Ishikawa (cell line): Measurements from ENCODE around the gene AGO4.

Source experiments
- CEBPB ChIP-seq: IDR thresholded peaks from 2 replicates; pipeline ENCODE4 v1.6.1; 2012
- CREB1 ChIP-seq: IDR thresholded peaks from 2 replicates; pipeline ENCODE4 v1.6.1; 2012; ENCODE audit warnings: low read depth
- EGR1 ChIP-seq: IDR thresholded peaks from 2 replicates; pipeline ENCODE4 v1.6.1; 2012
- EP300 ChIP-seq: IDR thresholded peaks from 2 replicates; pipeline ENCODE4 v1.6.1; 2012; ENCODE audit warnings: borderline replicate concordance
- FOXM1 ChIP-seq: IDR thresholded peaks from 2 replicates; pipeline ENCODE4 v1.6.1; 2012; ENCODE audit warnings: low read depth, borderline replicate concordance
- MAX ChIP-seq: IDR thresholded peaks from 2 replicates; pipeline ENCODE4 v1.6.1; 2012
- NFIC ChIP-seq: IDR thresholded peaks from 2 replicates; pipeline ENCODE4 v1.6.1; 2012
- RAD21 ChIP-seq: IDR thresholded peaks from 2 replicates; pipeline ENCODE4 v1.6.1; 2012; ENCODE audit warnings: low read depth
- REST ChIP-seq: IDR thresholded peaks from 2 replicates; pipeline ENCODE4 v1.6.1; 2012; ENCODE audit warnings: low read depth, mild to moderate bottlenecking
- TAF1 ChIP-seq: IDR thresholded peaks from 2 replicates; pipeline ENCODE4 v1.6.1; 2012; ENCODE audit warnings: low read depth, mild to moderate bottlenecking
- TCF12 ChIP-seq: IDR thresholded peaks from 2 replicates; pipeline ENCODE4 v1.6.1; 2012; ENCODE audit warnings: low read depth
- TEAD4 ChIP-seq: IDR thresholded peaks from 2 replicates; pipeline ENCODE4 v1.6.1; 2012
- USF1 ChIP-seq: IDR thresholded peaks from 2 replicates; pipeline ENCODE4 v1.6.1; 2012
- YY1 ChIP-seq: IDR thresholded peaks from 2 replicates; pipeline ENCODE4 v1.6.1; 2012; ENCODE audit warnings: low read depth
- ZBTB7A ChIP-seq: IDR thresholded peaks from 2 replicates; pipeline ENCODE4 v1.6.1; 2012; ENCODE audit warnings: low read depth

The AGO4 gene

GRCh38 chr1:35870651-35871309, 63.0 kb downstream of the AGO4 start:
- no peak for TF ChIP-seq TCF12
- no peak for TF ChIP-seq TAF1
- TF ChIP-seq YY1, result no peak
- no peak for TF ChIP-seq RAD21
- no peak for TF ChIP-seq CEBPB
- no peak for TF ChIP-seq TEAD4
- no peak for TF ChIP-seq EP300
- no peak for TF ChIP-seq CREB1
- TF ChIP-seq EGR1, result no peak
- no peak for TF ChIP-seq FOXM1
- TF ChIP-seq NFIC, result no peak
- no peak for TF ChIP-seq MAX
- TF ChIP-seq ZBTB7A, result no peak
- TF ChIP-seq USF1, result no peak

GRCh38 chr1:35873243-35873750, 65.5 kb downstream of the AGO4 start:
- TF ChIP-seq RAD21 (no peak), EGR1 (no peak), EP300 (no peak), MAX (no peak), REST (no peak), TEAD4 (no peak), ZBTB7A (no peak), TAF1 (no peak)

GRCh38 chr1:35876988-35877387, 69.2 kb downstream of the AGO4 start:
- TF ChIP-seq TCF12, result no peak
- TF ChIP-seq REST, result peak; percentile 92

GRCh38 chr1:35881850-35882273, 74.0 kb downstream of the AGO4 start:
- no peak for TF ChIP-seq EGR1
- no peak for TF ChIP-seq MAX
- TF ChIP-seq CEBPB, result no peak
- peak; percentile 81 for TF ChIP-seq REST

- TF ChIP-seq MAX (no peak), FOXM1 (no peak), REST (no peak), USF1 (no peak), EGR1 (no peak), TEAD4 (no peak), NFIC (no peak), CEBPB (no peak), RAD21 (no peak), YY1 (no peak), EP300 (no peak), ZBTB7A (no peak), TAF1 (no peak), TCF12 (no peak), CREB1 (no peak)
Observed at GRCh38 chr1:35882586-35882944, 74.7 kb downstream of the AGO4 start.
